NCI-H1694 treated with DMSO at 0.1 percent for 48 hours (cell line): ENCODE measurements around the gene JMY.

ENCODE experiments used
- DNase-seq: peaks from one replicate; lab custom pipeline; 2025; lab: John Stamatoyannopoulos, UW

JMY gene

GRCh38 chr5:79235634-79236361 is at the start of gene JMY:
JMY (plus strand) TSS chr5:79236131; CDS start chr5:79236651, 520 bp downstream.
- DNase-seq = peak; percentile 47

GRCh38 chr5:79186455-79186854 is 49.5 kb upstream of the JMY start:
- DNase-seq = no peak

GRCh38 chr5:79189439-79190234 is 46.3 kb upstream of the JMY start:
- DNase-seq = peak; percentile 66

- no peak for DNase-seq
Measured at GRCh38 chr5:79190235-79190529, 45.7 kb upstream of the JMY start.

GRCh38 chr5:79191457-79191856 is 44.5 kb upstream of the JMY start:
- DNase-seq = no peak

- DNase-seq = no peak
Measured at GRCh38 chr5:79193643-79194042, 42.3 kb upstream of the JMY start.

- DNase-seq = peak; percentile 20
Measured at GRCh38 chr5:79200573-79201183, 35.3 kb upstream of the JMY start.

GRCh38 chr5:79201206-79201605 is 34.7 kb upstream of the JMY start:
- DNase-seq = no peak

GRCh38 chr5:79202076-79202475 is 33.9 kb upstream of the JMY start:
- DNase-seq = no peak

GRCh38 chr5:79205965-79206364 is 30.0 kb upstream of the JMY start:
- no peak for DNase-seq

GRCh38 chr5:79206541-79206940 is 29.4 kb upstream of the JMY start:
- no peak for DNase-seq

GRCh38 chr5:79209505-79209904 is 26.4 kb upstream of the JMY start:
- no peak for DNase-seq

- DNase-seq = no peak
Measured at GRCh38 chr5:79224286-79224984, 11.5 kb upstream of the JMY start.

- DNase-seq = peak; percentile 5
Measured at GRCh38 chr5:79225026-79225425, 10.9 kb upstream of the JMY start.

GRCh38 chr5:79225441-79225840 is 10.5 kb upstream of the JMY start:
- DNase-seq = no peak

- DNase-seq = no peak
Measured at GRCh38 chr5:79227484-79228025, 8.4 kb upstream of the JMY start.

GRCh38 chr5:79229357-79230174 is 6.4 kb upstream of the JMY start:
- DNase-seq = peak; percentile 74

GRCh38 chr5:79235261-79235633 is 684 bp upstream of the JMY start:
- no peak for DNase-seq

- no peak for DNase-seq
Measured at GRCh38 chr5:79236362-79236969, 535 bp downstream of the JMY start.

GRCh38 chr5:79236970-79237739 is 1.2 kb downstream of the JMY start:
- no peak for DNase-seq
